Breast epithelium (tissue), 3 donors: ENCODE data around the gene CCL17.
"Not testable (repeated sequence)": the region's sequence is repeated elsewhere in the genome, so short reads cannot be mapped to it uniquely, and the experiment has no call there.

Source experiments
- POLR2A ChIP-seq: fragments of 450-650 bp; IDR thresholded peaks from one replicate; pipeline ENCODE4 v1.6.1; 2016; ENCODE audit warnings: antibody characterized with exemption, mild to moderate bottlenecking, moderate library complexity
- POLR2AphosphoS5 ChIP-seq, 3 donors: sonication (generic); formaldehyde crosslinking; IDR thresholded peaks; one replicate each; pipeline ENCODE4 v1.6.1; 2017; ENCODE audit warnings: antibody characterized with exemption in 3 of 3
- TF ChIP-seq, protein P1 (sequence below), 3 donors: fragments of 450-650 bp; IDR thresholded peaks; one replicate each; pipeline ENCODE4 v1.5.1; 2016 to 2017; ENCODE audit warnings: antibody characterized with exemption in 3 of 3, mild to moderate bottlenecking in 3 of 3, moderate library complexity in 3 of 3

GRCh38 chr16:57439947-57440346 lies 35.4 kb downstream of the CCL17 start:
- TF ChIP-seq POLR2A; POLR2AphosphoS5 (IDR thresholded peaks at IDR 0.05): not testable (repeated sequence)
- TF ChIP-seq, protein P1, sequence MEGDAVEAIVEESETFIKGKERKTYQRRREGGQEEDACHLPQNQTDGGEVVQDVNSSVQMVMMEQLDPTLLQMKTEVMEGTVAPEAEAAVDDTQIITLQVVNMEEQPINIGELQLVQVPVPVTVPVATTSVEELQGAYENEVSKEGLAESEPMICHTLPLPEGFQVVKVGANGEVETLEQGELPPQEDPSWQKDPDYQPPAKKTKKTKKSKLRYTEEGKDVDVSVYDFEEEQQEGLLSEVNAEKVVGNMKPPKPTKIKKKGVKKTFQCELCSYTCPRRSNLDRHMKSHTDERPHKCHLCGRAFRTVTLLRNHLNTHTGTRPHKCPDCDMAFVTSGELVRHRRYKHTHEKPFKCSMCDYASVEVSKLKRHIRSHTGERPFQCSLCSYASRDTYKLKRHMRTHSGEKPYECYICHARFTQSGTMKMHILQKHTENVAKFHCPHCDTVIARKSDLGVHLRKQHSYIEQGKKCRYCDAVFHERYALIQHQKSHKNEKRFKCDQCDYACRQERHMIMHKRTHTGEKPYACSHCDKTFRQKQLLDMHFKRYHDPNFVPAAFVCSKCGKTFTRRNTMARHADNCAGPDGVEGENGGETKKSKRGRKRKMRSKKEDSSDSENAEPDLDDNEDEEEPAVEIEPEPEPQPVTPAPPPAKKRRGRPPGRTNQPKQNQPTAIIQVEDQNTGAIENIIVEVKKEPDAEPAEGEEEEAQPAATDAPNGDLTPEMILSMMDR (IDR thresholded peaks at IDR 0.05), result not testable (repeated sequence)
